H1 (cell line): Measurements from ENCODE around the gene WDR91. TPM values are rescaled to one million over a fixed set of nuclear protein-coding genes. Genes with fewer than 3 reads are reported as not detected.

Source experiments
- CHD7 ChIP-seq: fragments of 300-600 bp; sonication (generic); IDR thresholded peaks from 2 replicates; pipeline ENCODE4 v1.7.1; 2012; ENCODE audit warnings: low read length, moderate library complexity, mild to moderate bottlenecking, inconsistent platforms; ENCODE audit not compliant: insufficient replicate concordance
- polyA plus RNA-seq, 7 experiments: library from polyadenylated mRNA; depleted of rRNA in 3 of 7; stranded (reverse) in 5 of 7; unstranded in 2 of 7; fragments of >200 nt in 5 of 7; fragments of 200-250 nt in 2 of 7; gene quantifications; 1 replicate in 5 of 7; 2 replicates in 1 of 7; 4 replicates in 1 of 7; pipeline versions ENCODE4 v1.2.1 to v1.2.3, GENCODE V29; 2011 to 2013; ENCODE audit warnings: missing spikeins in 2 of 7, mixed read lengths in 2 of 7
- total RNA-seq: library from RNA; stranded (reverse); fragmentation: NEBNext Ultra II Directional; extraction: Animal tissue kit (Norgen Biotek cat#: 25700); gene quantifications from 2 replicates; pipeline ENCODE4 v1.2.1, GENCODE V29; 2021

WDR91 gene
- total and polyA plus RNA-seq, 2 of the 8 experiments (the other 6 are each of a cell fraction or from before 2014, with no cell fraction given) = 8.2 to 14.7 TPM

DNA sequence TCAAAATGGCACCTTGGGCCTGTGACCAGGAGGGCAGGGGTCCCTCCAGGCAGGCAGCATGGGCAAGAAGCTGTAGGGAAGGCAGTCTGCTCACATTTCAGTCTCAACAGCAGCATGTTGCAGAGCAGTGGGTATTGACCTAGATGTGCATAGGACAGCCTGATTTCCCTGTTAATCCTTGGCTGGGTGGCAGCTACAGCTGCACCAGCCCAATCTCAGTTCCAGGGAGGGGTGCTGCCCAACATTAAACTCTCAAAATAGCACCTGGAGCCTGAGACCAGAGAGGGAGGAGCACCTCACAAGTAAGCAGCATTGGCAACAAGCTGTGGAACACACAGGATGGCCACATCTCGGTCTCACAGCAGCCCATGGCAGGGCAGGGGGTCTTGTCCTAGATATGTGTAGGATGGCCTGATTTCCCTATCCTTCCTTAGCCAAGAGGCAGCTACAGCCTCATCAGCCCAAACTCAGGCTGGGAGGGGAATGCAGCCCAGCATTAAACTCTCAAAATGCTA is 53.1 kb downstream of the WDR91 start (continued):
- TF ChIP-seq CHD7 = no peak
